NOMO-1 treated with DMSO at 0.1 percent for 48 hours (cell line): Measurements from ENCODE around the gene ITGB2.

Source experiments
- DNase-seq: peaks from one replicate; lab custom pipeline; 2025; ENCODE audit not compliant: unreplicated experiment; lab: John Stamatoyannopoulos, UW

Gene ITGB2

GRCh38 chr21:44850905-44851657 is 69.6 kb downstream of the ITGB2 start:
- DNase-seq, result no peak

- no peak for DNase-seq
Measured at GRCh38 chr21:44850208-44850800, 70.4 kb downstream of the ITGB2 start.

GRCh38 chr21:44849616-44850130 is 71.0 kb downstream of the ITGB2 start:
- peak; percentile 57 for DNase-seq

GRCh38 chr21:44848821-44849521 is 71.7 kb downstream of the ITGB2 start:
- no peak for DNase-seq

- DNase-seq, result no peak
Measured at GRCh38 chr21:44847261-44848056, 73.2 kb downstream of the ITGB2 start.

GRCh38 chr21:44846485-44847260 is 74.0 kb downstream of the ITGB2 start:
- peak; percentile 82 for DNase-seq

GRCh38 chr21:44846224-44846484 is 74.5 kb downstream of the ITGB2 start:
- DNase-seq, result no peak

- peak; percentile 73 for DNase-seq
Measured at GRCh38 chr21:44845418-44846223, 75.1 kb downstream of the ITGB2 start.

- no peak for DNase-seq
Measured at GRCh38 chr21:44844256-44844655, 76.4 kb downstream of the ITGB2 start.

- DNase-seq, result no peak
Measured at GRCh38 chr21:44842721-44843445, 77.8 kb downstream of the ITGB2 start.

- DNase-seq, result no peak
Measured at GRCh38 chr21:44842087-44842486, 78.6 kb downstream of the ITGB2 start.

GRCh38 chr21:44840771-44841170 is 79.9 kb downstream of the ITGB2 start:
- DNase-seq, result no peak

GRCh38 chr21:44838951-44839350 is 81.7 kb downstream of the ITGB2 start:
- no peak for DNase-seq

- DNase-seq, result no peak
Measured at GRCh38 chr21:44838039-44838895, 82.4 kb downstream of the ITGB2 start.

- no peak for DNase-seq
Measured at GRCh38 chr21:44837537-44837936, 83.2 kb downstream of the ITGB2 start.

- DNase-seq, result peak; percentile 76
Measured at GRCh38 chr21:44836666-44837471, 83.8 kb downstream of the ITGB2 start.

- no peak for DNase-seq
Measured at GRCh38 chr21:44836349-44836665, 84.4 kb downstream of the ITGB2 start.
